GM18858 (cell line): ENCODE measurements around the gene DBNL.

Experiments used
- ATAC-seq: cut with Tn5 transposase; IDR thresholded peaks from one replicate; pipeline ENCODE4 v1.9.1; 2021; ENCODE audit not compliant: unreplicated experiment

DBNL gene

GRCh38 chr7:44060948-44061644, 16.6 kb downstream of the DBNL start:
- no peak for ATAC-seq

GRCh38 chr7:44061645-44062179, 17.2 kb downstream of the DBNL start:
- ATAC-seq: no peak

GRCh38 chr7:44062180-44062902, 17.8 kb downstream of the DBNL start:
- ATAC-seq: no peak

- ATAC-seq: no peak
These were observed 18.4 kb downstream of the DBNL start for GRCh38 chr7:44062903-44063295.

- ATAC-seq: no peak
These were observed 19.0 kb downstream of the DBNL start for GRCh38 chr7:44063547-44063893.

GRCh38 chr7:44063894-44064651, 19.6 kb downstream of the DBNL start:
- ATAC-seq: no peak

GRCh38 chr7:44064791-44065430, 20.4 kb downstream of the DBNL start:
- ATAC-seq: no peak

GRCh38 chr7:44065431-44066110, 21.1 kb downstream of the DBNL start, which contains the start of gene PGAM2:
Gene PGAM2, minus strand, starts transcription at chr7:44065567. Its CDS starts 38 bp downstream, at chr7:44065529.
- no peak for ATAC-seq

GRCh38 chr7:44066111-44066460, 21.6 kb downstream of the DBNL start:
- ATAC-seq: no peak

- no peak for ATAC-seq
These were observed 22.1 kb downstream of the DBNL start for GRCh38 chr7:44066494-44067063.

- ATAC-seq: no peak
These were observed 22.8 kb downstream of the DBNL start for GRCh38 chr7:44067064-44067951.

GRCh38 chr7:44068054-44068453, 23.6 kb downstream of the DBNL start:
- no peak for ATAC-seq

- no peak for ATAC-seq
These were observed 27.3 kb downstream of the DBNL start for GRCh38 chr7:44071726-44072363.

- ATAC-seq: no peak
These were observed 28.1 kb downstream of the DBNL start for GRCh38 chr7:44072364-44073231.

- peak; percentile 71 for ATAC-seq
These were observed 29.3 kb downstream of the DBNL start for GRCh38 chr7:44073664-44074348.

GRCh38 chr7:44074349-44074695, 29.8 kb downstream of the DBNL start:
- ATAC-seq: no peak

GRCh38 chr7:44075296-44076075, 31.0 kb downstream of the DBNL start:
- no peak for ATAC-seq
